Right lobe of liver (tissue), 6 donors: ENCODE measurements around the gene SYTL3. TPM values are rescaled to one million over a fixed set of nuclear protein-coding genes. Genes with fewer than 3 reads are reported as not detected.

Source experiments
- ATAC-seq, 4 donors: fragments of 200-7000 bp; cut with Tn5 transposase; one replicate each; pipeline ENCODE4 v1.9.1; 2020; ENCODE audit warnings: mild to moderate bottlenecking in 4 of 4, moderate library complexity in 4 of 4
- DNase-seq, 3 donors: peaks; one replicate each; pipeline ENCODE4 v3.0.0-alpha.2; 2020
- H3K27ac ChIP-seq, 3 donors: fragments of 200-600 bp; one replicate each; pipeline ENCODE4 v1.8.0; 2022
- H3K27me3 ChIP-seq, 2 donors: fragments of 200-600 bp; one replicate each; pipeline ENCODE4 v1.8.0; 2022
- H3K36me3 ChIP-seq, 4 donors: fragments of 200-600 bp; sonication (generic) in 1 of 4; one replicate each; pipeline versions ENCODE4 v1.5.1 to v1.8.0; 2017 to 2022; ENCODE audit warnings: control low read depth in 1 of 4
- H3K4me1 ChIP-seq, 4 donors: fragments of 200-600 bp; sonication (generic) in 1 of 4; one replicate each; pipeline versions ENCODE4 v1.5.1 to v1.8.0; 2017 to 2022; ENCODE audit warnings: control low read depth in 1 of 4
- H3K4me3 ChIP-seq, 3 donors: fragments of 200-600 bp; one replicate each; pipeline ENCODE4 v1.8.0; 2022
- H3K9me3 ChIP-seq, 4 donors: fragments of 200-600 bp; sonication (generic) in 1 of 4; one replicate each; pipeline versions ENCODE4 v1.5.1 to v1.8.0; 2017 to 2022; ENCODE audit warnings: control low read depth in 1 of 4
- CTCF ChIP-seq, 4 donors: fragments of 200-600 bp in 3 of 4; fragments of 450-650 bp in 1 of 4; IDR thresholded peaks; one replicate each; pipeline versions ENCODE4 v1.5.1 to v1.8.0; 2016 to 2022; ENCODE audit warnings: antibody characterized with exemption in 4 of 4, mild to moderate bottlenecking in 2 of 4
- POLR2A ChIP-seq: fragments of 450-650 bp; IDR thresholded peaks from one replicate; pipeline ENCODE4 v1.6.1; 2017; ENCODE audit warnings: antibody characterized with exemption, mild to moderate bottlenecking
- WGBS: methylation state at CpG from one replicate; pipeline ENCODE4 v1.1.6; 2018; ENCODE audit warnings: low coverage, low lambda C conversion rate; ENCODE audit not compliant: insufficient coverage; ENCODE audit errors: missing lambda C conversion rate; 5-methylcytosine and 5-hydroxymethylcytosine counted together
- intact Hi-C, 2 donors: fragments of 100-400 bp; cut with DNase I; formaldehyde crosslinking; loops; one replicate each; pipeline versions ENCODE4 v1.11.2 to v1.14.1; 2022
- total RNA-seq, 6 experiments: library from RNA; depleted of rRNA in 2 of 6; stranded (reverse); fragments of >200 nt in 2 of 6; fragmentation: NEBNext Ultra II Directional in 3 of 6; extraction: Animal tissue kit (Norgen Biotek cat#: 25700) in 3 of 6; gene quantifications; one replicate each; pipeline versions ENCODE4 v1.1.0 to v1.2.4, GENCODE V29; 2016 to 2023
- donor health status: DM: no; HTN: yes; CAD: no.
- donor health status: DM: no; HTN: no; CAD: no.
- donor health status: DM: no; HTN: no; CAD: no.
- donor health status: DM: no; HTN: yes; CAD: no.
- donor health status: DM: no; HTN: yes; CAD: no.

SYTL3 gene
- total RNA-seq, 6 experiments from 2014 or later, result 0.66 to 1.7 (median 1.0) TPM

GRCh38 chr6:158624684-158625682 lies 24.9 kb upstream of the SYTL3 start:
- no peaks in the 10 kb centered on the region for H3K27me3 ChIP-seq
- WGBS, result 93% methylated on average over 4 of the region's 25 CpGs
- H3K9me3 ChIP-seq, result no peaks in the 10 kb centered on the region
- H3K36me3 ChIP-seq, result peaks cover 0 to 7% (median 1%) of the 10 kb centered on the region in 4 donors
- H3K4me1 ChIP-seq, result peaks cover 0 to 5% (median 0%) of the 10 kb centered on the region in 4 donors
- no peak overlapping the region for H3K27ac ChIP-seq
- DNase-seq, result no peak
- intact Hi-C loops, result no loop called here
- no peak for ATAC-seq
- TF ChIP-seq POLR2A (no peak), CTCF (IDR thresholded peaks at IDR 0.05) (no peak)
- no peak overlapping the region for H3K4me3 ChIP-seq

DNA sequence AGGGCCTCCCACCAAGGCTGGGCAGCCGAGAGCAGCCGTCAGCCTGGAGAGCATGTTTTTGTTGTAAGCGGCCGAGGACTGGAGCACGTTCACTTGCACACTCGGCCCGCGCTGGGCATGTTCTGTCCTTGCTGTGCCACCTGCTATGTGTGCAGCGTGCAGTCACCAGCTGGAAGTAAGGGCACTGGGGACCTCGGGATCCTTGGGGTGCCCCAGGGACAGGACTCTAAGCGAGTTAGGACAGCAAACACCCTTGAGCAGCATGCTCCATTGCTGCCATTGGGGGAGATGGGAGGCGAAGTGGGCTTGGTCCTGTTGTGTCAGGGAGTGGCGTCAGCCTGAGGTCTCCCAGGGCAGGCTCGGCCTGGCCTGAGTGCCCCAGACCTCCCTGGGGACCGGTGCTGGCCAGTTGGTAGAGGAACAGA lies 24.0 kb upstream of the SYTL3 start:
- H3K9me3 ChIP-seq, result no peaks in the 10 kb centered on the region
- no peaks in the 10 kb centered on the region for H3K27me3 ChIP-seq
- TF ChIP-seq CTCF (IDR thresholded peaks at IDR 0.05), result no peak
- peaks cover 0 to 7% (median 1%) of the 10 kb centered on the region in 4 donors for H3K36me3 ChIP-seq
- no peak for DNase-seq
- no peak overlapping the region for H3K4me3 ChIP-seq
- intact Hi-C loops, result no loop called here
- H3K4me1 ChIP-seq, result peaks cover 0 to 9% (median 2%) of the 10 kb centered on the region in 4 donors
- 92% methylated on average over 4 of the region's 15 CpGs for WGBS
- ATAC-seq, result no peak
- H3K27ac ChIP-seq, result no peak overlapping the region

DNA sequence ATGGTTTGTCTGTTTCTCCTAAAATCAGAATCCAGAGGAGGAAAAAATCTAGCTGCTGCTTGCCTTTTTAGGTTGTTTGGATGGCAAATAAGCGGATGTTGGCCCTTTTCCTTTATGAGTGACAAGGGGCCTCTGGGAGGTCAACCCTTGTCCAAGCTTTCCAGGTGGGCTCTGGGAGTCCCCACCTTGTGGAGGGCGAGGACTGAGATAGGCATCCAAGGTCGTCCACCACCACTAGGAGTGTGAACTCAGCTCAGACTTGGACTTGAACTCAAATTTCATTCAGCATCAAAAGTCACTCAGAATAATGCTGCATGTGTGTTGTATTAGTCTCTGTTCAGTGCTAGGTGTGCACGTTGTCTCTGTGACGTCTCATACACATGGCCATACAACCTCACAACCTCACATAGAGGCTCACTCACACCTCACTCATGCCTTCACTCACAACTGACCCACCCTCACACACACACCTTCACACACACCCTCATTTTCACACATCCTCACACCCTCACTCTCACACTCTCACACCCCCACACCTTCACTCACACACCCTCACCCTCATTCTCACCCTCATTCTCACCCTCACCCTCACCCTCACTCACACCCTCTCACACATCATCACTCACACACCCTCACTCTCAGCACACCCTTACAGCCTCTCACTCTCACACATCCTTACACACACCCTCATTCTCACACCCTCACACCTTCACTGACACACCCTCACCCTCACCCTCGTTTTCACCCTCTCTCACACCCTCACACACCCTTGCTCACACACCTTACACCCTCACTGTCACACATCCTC lies 23.3 kb upstream of the SYTL3 start:
- Histone ChIP-seq H3K27me3 (no peaks in the 10 kb centered on the region), H3K27ac (no peak overlapping the region), H3K9me3 (no peaks in the 10 kb centered on the region), H3K4me3 (no peak overlapping the region), H3K4me1 (peaks cover 0 to 15% (median 7%) of the 10 kb centered on the region in 4 donors), H3K36me3 (peaks cover 0 to 7% (median 1%) of the 10 kb centered on the region in 4 donors)
- DNase-seq, result no peak
- intact Hi-C loops, result no loop called here
- no peak for TF ChIP-seq POLR2A
- no peak for TF ChIP-seq CTCF (IDR thresholded peaks at IDR 0.05)
- no peak for ATAC-seq
- 91% methylated on average over 4 of the region's 6 CpGs for WGBS

GRCh38 chr6:158627168-158627939 lies 22.5 kb upstream of the SYTL3 start:
- Histone ChIP-seq H3K9me3 (no peaks in the 10 kb centered on the region), H3K4me3 (no peak overlapping the region), H3K27me3 (no peaks in the 10 kb centered on the region), H3K4me1 (peaks cover 0 to 16% (median 8%) of the 10 kb centered on the region in 4 donors), H3K36me3 (peaks cover 0 to 7% (median 1%) of the 10 kb centered on the region in 4 donors), H3K27ac (no peak overlapping the region)
- TF ChIP-seq CTCF (IDR thresholded peaks at IDR 0.05) (no peak), POLR2A (no peak)
- ATAC-seq (no peak), DNase-seq (peak in 1 of 3 donors; percentile 37)
- intact Hi-C loops, result no loop called here
- WGBS, result 91% methylated on average over 7 of the region's 20 CpGs
